Keratinocyte (primary cell): ENCODE measurements around the gene C1GALT1C1L. TPM values are rescaled to one million over a fixed set of nuclear protein-coding genes. Genes with fewer than 3 reads are reported as not detected.

Experiments
- DNase-seq: peaks from one replicate; pipeline ENCODE4 v3.0.0-alpha.2; 2011; ENCODE audit warnings: low read depth, missing footprints, low spot score
- FAIRE-seq: peaks from 2 replicates; lab custom pipeline; 2011; peaks lifted over from hg19 to GRCh38; lab: Jason Lieb, UNC
- H2AFZ ChIP-seq: 2 replicates; pipeline ENCODE4 v1.6.0; 2012; ENCODE audit warnings: low read length, control low read depth, inconsistent platforms; ENCODE audit not compliant: control insufficient read depth
- H3K27ac ChIP-seq: 2 replicates; pipeline ENCODE4 v1.5.1; 2011; ENCODE audit warnings: low read length; ENCODE audit not compliant: control insufficient read depth, insufficient read depth
- H3K27me3 ChIP-seq: 3 replicates; pipeline ENCODE4 v1.6.0; 2011; ENCODE audit warnings: low read length; ENCODE audit not compliant: control insufficient read depth, insufficient read depth; ENCODE audit errors: extremely low read depth
- H3K36me3 ChIP-seq, 2 experiments: 2 replicates in 1 of 2; 3 replicates in 1 of 2; pipeline ENCODE4 v1.5.1; 2011; ENCODE audit warnings: low read length in 2 of 2, mild to moderate bottlenecking in 1 of 2; ENCODE audit not compliant: control insufficient read depth in 2 of 2, insufficient read depth in 2 of 2; ENCODE audit errors: extremely low read depth in 1 of 2
- H3K4me1 ChIP-seq: 3 replicates; pipeline ENCODE4 v1.5.1; 2011; ENCODE audit warnings: low read length; ENCODE audit not compliant: control insufficient read depth, insufficient read depth; ENCODE audit errors: extremely low read depth
- H3K4me2 ChIP-seq: 3 replicates; pipeline ENCODE4 v1.6.0; 2011; ENCODE audit warnings: low read depth, low read length; ENCODE audit not compliant: control insufficient read depth, insufficient read depth; ENCODE audit errors: extremely low read depth
- H3K4me3 ChIP-seq, 3 experiments: fragments of 200-600 bp in 1 of 3; sonication (generic) in 1 of 3; 2 replicates in 2 of 3; 3 replicates in 1 of 3; pipeline ENCODE4 v1.5.1; 2011 to 2016; ENCODE audit warnings: low read length in 3 of 3, mild to moderate bottlenecking in 3 of 3, control low read depth in 2 of 3, inconsistent platforms in 1 of 3, low read depth in 1 of 3, mixed read lengths in 1 of 3, mixed run types in 1 of 3, moderate library complexity in 1 of 3; ENCODE audit not compliant: control insufficient read depth in 2 of 3, insufficient read depth in 2 of 3; ENCODE audit errors: extremely low read depth in 1 of 3
- H3K79me2 ChIP-seq: 2 replicates; pipeline ENCODE4 v1.6.0; 2012; ENCODE audit warnings: low read length; ENCODE audit not compliant: control insufficient read depth, insufficient read depth
- H3K9ac ChIP-seq: 3 replicates; pipeline ENCODE4 v1.6.0; 2011; ENCODE audit warnings: low read length; ENCODE audit not compliant: control insufficient read depth, insufficient read depth; ENCODE audit errors: extremely low read depth
- H3K9me1 ChIP-seq: 3 replicates; pipeline ENCODE4 v1.6.0; 2011; ENCODE audit warnings: low read length; ENCODE audit not compliant: control insufficient read depth, insufficient read depth; ENCODE audit errors: extremely low read depth
- H3K9me3 ChIP-seq: 2 replicates; pipeline ENCODE4 v1.5.1; 2012; ENCODE audit warnings: low read depth, low read length; ENCODE audit not compliant: control insufficient read depth
- H4K20me1 ChIP-seq: 3 replicates; pipeline ENCODE4 v1.6.0; 2011; ENCODE audit warnings: low read length; ENCODE audit not compliant: control insufficient read depth, insufficient read depth; ENCODE audit errors: extremely low read depth
- EZH2 ChIP-seq: IDR thresholded peaks from one replicate; pipeline ENCODE4 v1.6.1; 2012; ENCODE audit warnings: inconsistent platforms, mild to moderate bottlenecking, low read length, moderate library complexity
- dilution Hi-C: fragments of 300-500 bp; cut with MboI; formaldehyde crosslinking; loops from one replicate; pipeline ENCODE4 v1.7.0; 2020; ENCODE audit warnings: low sequenced_read_pairs; ENCODE audit not compliant: extremely low pct_ligation_motif_present
- polyA plus RNA-seq, 5 experiments: library from polyadenylated mRNA; depleted of rRNA in 3 of 5; stranded (reverse) in 3 of 5; stranded (forward) in 1 of 5; unstranded in 1 of 5; fragments of >200 nt; gene quantifications; 1 replicate in 1 of 5; 2 replicates in 3 of 5; 3 replicates in 1 of 5; pipeline versions ENCODE4 v1.2.1 to v1.2.3, GENCODE V29; 2011 to 2012; ENCODE audit warnings: missing spikeins in 2 of 5, low read depth in 1 of 5, low replicate concordance in 1 of 5
- TF ChIP-seq, protein P1 (sequence below), 3 experiments: IDR thresholded peaks in 1 of 3; conservative IDR thresholded peaks in 1 of 3; optimal IDR thresholded peaks in 1 of 3; 2 replicates in 2 of 3; 3 replicates in 1 of 3; pipeline versions ENCODE3 to v1.5.1; 2011; ENCODE audit warnings: low read length in 3 of 3, mild to moderate bottlenecking in 3 of 3, moderate library complexity in 2 of 3, control low read depth in 1 of 3, inconsistent platforms in 1 of 3; ENCODE audit not compliant: insufficient read depth in 2 of 3; ENCODE audit errors: extremely low read depth in 1 of 3

C1GALT1C1L gene
- polyA plus RNA-seq, 1 donor (not counting 4 experiments of a cell fraction or from before 2014, with no cell fraction given) = 0.28 TPM

- no peak overlapping the region for H3K9ac ChIP-seq
- DNase-seq = no peak
- H3K4me1 ChIP-seq = no peaks in the 10 kb centered on the region
- H3K9me3 ChIP-seq = no peaks in the 10 kb centered on the region
- no peak overlapping the region for H3K4me2 ChIP-seq
- FAIRE-seq = no peak
- H3K4me3 ChIP-seq = no peak overlapping the region
- H3K27me3 ChIP-seq = no peaks in the 10 kb centered on the region
- H3K9me1 ChIP-seq = no peaks in the 10 kb centered on the region
- H3K79me2 ChIP-seq = no peaks in the 10 kb centered on the region
- H2AFZ ChIP-seq = no peak overlapping the region
- dilution Hi-C loops = no loop called here
- no peak for TF ChIP-seq EZH2
- TF ChIP-seq, protein P1, sequence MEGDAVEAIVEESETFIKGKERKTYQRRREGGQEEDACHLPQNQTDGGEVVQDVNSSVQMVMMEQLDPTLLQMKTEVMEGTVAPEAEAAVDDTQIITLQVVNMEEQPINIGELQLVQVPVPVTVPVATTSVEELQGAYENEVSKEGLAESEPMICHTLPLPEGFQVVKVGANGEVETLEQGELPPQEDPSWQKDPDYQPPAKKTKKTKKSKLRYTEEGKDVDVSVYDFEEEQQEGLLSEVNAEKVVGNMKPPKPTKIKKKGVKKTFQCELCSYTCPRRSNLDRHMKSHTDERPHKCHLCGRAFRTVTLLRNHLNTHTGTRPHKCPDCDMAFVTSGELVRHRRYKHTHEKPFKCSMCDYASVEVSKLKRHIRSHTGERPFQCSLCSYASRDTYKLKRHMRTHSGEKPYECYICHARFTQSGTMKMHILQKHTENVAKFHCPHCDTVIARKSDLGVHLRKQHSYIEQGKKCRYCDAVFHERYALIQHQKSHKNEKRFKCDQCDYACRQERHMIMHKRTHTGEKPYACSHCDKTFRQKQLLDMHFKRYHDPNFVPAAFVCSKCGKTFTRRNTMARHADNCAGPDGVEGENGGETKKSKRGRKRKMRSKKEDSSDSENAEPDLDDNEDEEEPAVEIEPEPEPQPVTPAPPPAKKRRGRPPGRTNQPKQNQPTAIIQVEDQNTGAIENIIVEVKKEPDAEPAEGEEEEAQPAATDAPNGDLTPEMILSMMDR (optimal IDR thresholded peaks at IDR 0.05 in 1 of 3, IDR thresholded peaks at IDR 0.05 in 1 of 3, conservative IDR thresholded peaks at IDR 0.05 in 1 of 3; ENCODE audit: extremely low read depth in 1 of 3, insufficient read depth in 2 of 3, low read length in 3 of 3) = no peak
- H3K36me3 ChIP-seq = no peaks in the 10 kb centered on the region
- no peaks in the 10 kb centered on the region for H4K20me1 ChIP-seq
- no peak overlapping the region for H3K27ac ChIP-seq
Measured at GRCh38 chr2:43643680-43644079, 32.5 kb downstream of the C1GALT1C1L start.

DNA sequence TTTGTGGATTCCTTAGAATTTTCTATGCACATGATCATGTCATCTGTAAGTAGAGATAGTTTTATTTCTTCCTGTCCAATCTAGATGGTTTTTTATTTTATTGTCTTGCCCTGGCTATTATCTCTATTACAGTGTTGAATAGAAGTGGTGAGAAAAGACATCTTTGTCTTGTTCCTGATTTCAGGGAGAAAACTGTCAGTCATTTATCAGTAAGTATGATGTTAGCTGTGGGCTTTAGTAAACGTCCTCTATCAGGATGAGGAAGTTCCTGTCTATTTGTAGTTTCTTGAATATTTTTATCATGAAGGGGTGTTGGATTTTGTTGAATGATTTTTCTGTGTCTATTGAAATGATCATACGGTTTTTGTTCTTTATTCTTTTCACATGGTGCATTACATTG, 33.9 kb downstream of the C1GALT1C1L start:
- DNase-seq = no peak

More for the DNA sequence above, 33.9 kb downstream of the C1GALT1C1L start:
- no peaks in the 10 kb centered on the region for H4K20me1 ChIP-seq
- H3K4me1 ChIP-seq = peaks cover 4% of the 10 kb centered on the region
- H3K9me1 ChIP-seq = no peaks in the 10 kb centered on the region
- no peak overlapping the region for H2AFZ ChIP-seq
- H3K27ac ChIP-seq = no peak overlapping the region
- H3K4me3 ChIP-seq = no peak overlapping the region
- no peaks in the 10 kb centered on the region for H3K36me3 ChIP-seq
- no peaks in the 10 kb centered on the region for H3K9me3 ChIP-seq
- FAIRE-seq = no peak
- dilution Hi-C loops = no loop called here
- no peak overlapping the region for H3K4me2 ChIP-seq
- no peak overlapping the region for H3K9ac ChIP-seq
- H3K79me2 ChIP-seq = no peaks in the 10 kb centered on the region
- TF ChIP-seq EZH2 = no peak
- TF ChIP-seq, protein P1 (optimal IDR thresholded peaks at IDR 0.05 in 1 of 3, IDR thresholded peaks at IDR 0.05 in 1 of 3, conservative IDR thresholded peaks at IDR 0.05 in 1 of 3; ENCODE audit: extremely low read depth in 1 of 3, insufficient read depth in 2 of 3, low read length in 3 of 3) = no peak
- no peaks in the 10 kb centered on the region for H3K27me3 ChIP-seq
